ENCODE results near the gene SHISA9. TPM values are rescaled to one million over a fixed set of nuclear protein-coding genes. Genes with fewer than 3 reads are reported as not detected.

Gene SHISA9
- total RNA-seq, 2 donors from 2014 or later = 0.21 to 3.4 TPM

DNA sequence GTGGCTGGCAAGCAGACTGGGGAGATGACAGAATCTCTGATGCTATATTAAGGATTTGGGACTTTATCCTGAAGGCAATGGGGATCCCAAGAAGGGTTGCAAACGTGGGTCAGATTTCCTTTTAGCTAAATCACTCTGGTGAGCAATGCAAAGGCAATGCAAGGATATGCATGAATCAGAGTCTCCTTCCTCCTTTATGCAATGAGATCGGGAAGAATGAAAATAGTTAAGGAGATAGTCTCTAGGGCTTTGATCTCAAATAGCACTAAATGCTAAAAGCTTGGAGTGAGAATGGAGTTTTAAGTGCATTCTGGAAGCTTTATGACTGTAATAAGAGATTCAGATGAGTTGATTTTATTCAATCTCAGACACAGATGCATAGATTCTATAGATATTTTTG lies 27.2 kb upstream of the SHISA9 start:
- Histone ChIP-seq H3K4me3 (no peak overlapping the region), H3K4me1 (ENCODE audit: control insufficient read depth in 1 of 2, low read depth in 2 of 2) (no peaks in the 10 kb centered on the region), H3K36me3 (no peaks in the 10 kb centered on the region), H3K9me3 (peaks cover 4% of the 10 kb centered on the region), H3K27ac (no peak overlapping the region), H3K27me3 (replicated peaks; ENCODE audit: insufficient read depth) (no peaks in the 10 kb centered on the region)
- ATAC-seq (ENCODE audit: insufficient number of reproducible peaks, low FRiP score, low read depth) (no peak), DNase-seq (ENCODE audit: low spot score) (no peak)
- TF ChIP-seq, protein P1, sequence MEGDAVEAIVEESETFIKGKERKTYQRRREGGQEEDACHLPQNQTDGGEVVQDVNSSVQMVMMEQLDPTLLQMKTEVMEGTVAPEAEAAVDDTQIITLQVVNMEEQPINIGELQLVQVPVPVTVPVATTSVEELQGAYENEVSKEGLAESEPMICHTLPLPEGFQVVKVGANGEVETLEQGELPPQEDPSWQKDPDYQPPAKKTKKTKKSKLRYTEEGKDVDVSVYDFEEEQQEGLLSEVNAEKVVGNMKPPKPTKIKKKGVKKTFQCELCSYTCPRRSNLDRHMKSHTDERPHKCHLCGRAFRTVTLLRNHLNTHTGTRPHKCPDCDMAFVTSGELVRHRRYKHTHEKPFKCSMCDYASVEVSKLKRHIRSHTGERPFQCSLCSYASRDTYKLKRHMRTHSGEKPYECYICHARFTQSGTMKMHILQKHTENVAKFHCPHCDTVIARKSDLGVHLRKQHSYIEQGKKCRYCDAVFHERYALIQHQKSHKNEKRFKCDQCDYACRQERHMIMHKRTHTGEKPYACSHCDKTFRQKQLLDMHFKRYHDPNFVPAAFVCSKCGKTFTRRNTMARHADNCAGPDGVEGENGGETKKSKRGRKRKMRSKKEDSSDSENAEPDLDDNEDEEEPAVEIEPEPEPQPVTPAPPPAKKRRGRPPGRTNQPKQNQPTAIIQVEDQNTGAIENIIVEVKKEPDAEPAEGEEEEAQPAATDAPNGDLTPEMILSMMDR (IDR thresholded peaks at IDR 0.05) = no peak

DNA sequence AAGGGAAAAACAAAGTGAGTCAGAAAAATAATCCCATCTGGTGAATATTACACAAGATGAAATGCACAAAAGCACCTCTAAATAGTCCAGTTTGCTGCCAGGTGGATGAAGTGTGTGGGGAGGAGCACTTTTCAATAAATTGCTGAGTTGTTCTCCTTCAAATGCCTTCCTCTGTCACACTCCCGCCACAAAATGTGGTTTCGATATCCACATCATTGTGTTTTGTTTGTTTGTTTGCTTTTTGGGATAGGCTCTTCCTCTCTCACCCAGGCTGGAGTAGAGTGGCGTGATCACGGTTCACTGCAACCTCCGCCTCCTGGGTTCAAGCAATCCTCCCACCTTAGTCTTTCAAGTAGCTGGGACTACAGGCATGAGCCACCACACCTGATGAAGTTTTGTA lies 24.6 kb upstream of the SHISA9 start:
- Histone ChIP-seq H3K27me3 (replicated peaks; ENCODE audit: insufficient read depth) (no peaks in the 10 kb centered on the region), H3K36me3 (no peaks in the 10 kb centered on the region), H3K4me1 (ENCODE audit: control insufficient read depth in 1 of 2, low read depth in 2 of 2) (no peaks in the 10 kb centered on the region), H3K9me3 (no peaks in the 10 kb centered on the region), H3K27ac (no peak overlapping the region), H3K4me3 (no peak overlapping the region)
- TF ChIP-seq, protein P1 (IDR thresholded peaks at IDR 0.05) = no peak
- DNase-seq (ENCODE audit: low spot score) = no peak
- no peak for ATAC-seq (ENCODE audit: insufficient number of reproducible peaks, low FRiP score, low read depth)

DNA sequence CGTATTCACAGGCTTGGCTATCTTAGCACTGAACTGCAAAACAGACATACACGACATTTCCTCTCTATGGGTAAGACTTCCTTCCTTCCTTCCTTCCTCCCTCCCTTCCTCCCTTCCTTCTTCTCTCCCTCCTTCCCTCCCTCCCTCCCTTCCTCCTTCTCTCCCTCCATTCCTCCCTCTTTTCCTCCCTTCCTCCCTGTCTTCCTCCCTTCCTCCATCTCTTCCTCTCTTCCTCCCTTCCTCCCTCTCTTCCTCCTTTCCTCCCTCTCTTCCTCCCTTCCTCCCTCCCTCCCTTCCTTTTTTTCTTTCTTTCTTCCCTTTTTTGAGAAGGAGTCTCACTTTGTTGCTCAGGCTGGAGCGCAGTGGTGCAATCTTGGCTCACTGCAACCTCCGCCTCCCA lies 22.4 kb upstream of the SHISA9 start:
- TF ChIP-seq, protein P1 (IDR thresholded peaks at IDR 0.05) = no peak
- DNase-seq (ENCODE audit: low spot score) = no peak
- no peak for ATAC-seq (ENCODE audit: insufficient number of reproducible peaks, low FRiP score, low read depth)

DNA sequence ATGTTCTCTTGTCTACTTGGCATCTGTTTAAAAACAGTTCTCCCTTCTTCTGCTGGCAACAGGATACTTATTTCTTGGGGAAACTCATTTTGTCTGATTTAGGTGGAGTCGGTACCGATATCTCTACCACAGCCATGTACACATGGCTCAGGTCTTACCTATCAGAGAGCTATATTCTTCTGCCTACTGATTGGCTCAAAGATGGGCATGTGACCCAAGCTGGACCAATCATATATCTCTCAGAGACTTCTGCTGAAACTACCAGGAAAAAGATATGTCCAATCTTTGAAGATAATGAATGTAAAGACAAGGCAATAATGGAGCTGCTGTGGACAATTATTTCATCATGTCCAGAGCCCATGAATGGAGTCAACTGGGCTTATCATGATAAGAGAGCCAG lies 21.6 kb upstream of the SHISA9 start:
- H3K27ac ChIP-seq = no peak overlapping the region
- no peaks in the 10 kb centered on the region for H3K36me3 ChIP-seq
- no peaks in the 10 kb centered on the region for H3K27me3 ChIP-seq (replicated peaks; ENCODE audit: insufficient read depth)
- DNase-seq (ENCODE audit: low spot score) = no peak
- no peak for ATAC-seq (ENCODE audit: insufficient number of reproducible peaks, low FRiP score, low read depth)
- no peak overlapping the region for H3K4me3 ChIP-seq
- H3K4me1 ChIP-seq (ENCODE audit: control insufficient read depth in 1 of 2, low read depth in 2 of 2) = no peaks in the 10 kb centered on the region
- TF ChIP-seq, protein P1 (IDR thresholded peaks at IDR 0.05) = no peak
- no peaks in the 10 kb centered on the region for H3K9me3 ChIP-seq

More for the DNA sequence above, 22.4 kb upstream of the SHISA9 start:
- Histone ChIP-seq H3K36me3 (no peaks in the 10 kb centered on the region), H3K9me3 (no peaks in the 10 kb centered on the region), H3K4me3 (no peak overlapping the region), H3K27me3 (replicated peaks; ENCODE audit: insufficient read depth) (no peaks in the 10 kb centered on the region), H3K4me1 (ENCODE audit: control insufficient read depth in 1 of 2, low read depth in 2 of 2) (no peaks in the 10 kb centered on the region), H3K27ac (no peak overlapping the region)

DNA sequence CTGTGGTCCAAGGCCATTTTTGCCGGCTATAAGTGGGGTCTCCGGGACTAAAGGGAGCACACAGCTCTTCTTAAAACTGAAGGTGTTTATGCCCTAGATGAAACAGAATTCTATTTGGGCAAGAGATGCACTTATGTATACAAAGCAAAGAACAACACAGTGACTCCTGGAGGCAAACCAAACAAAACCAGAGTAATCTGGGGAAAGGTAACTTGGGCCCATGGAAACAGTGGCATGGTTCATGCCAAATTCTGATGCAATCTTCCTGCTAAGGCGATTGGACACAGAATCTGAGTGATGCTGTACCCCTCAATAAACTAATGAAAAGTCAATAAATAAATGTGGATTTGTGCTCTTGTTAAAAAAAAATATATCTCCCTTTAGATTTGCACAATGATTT lies 20.2 kb upstream of the SHISA9 start:
- no peaks in the 10 kb centered on the region for H3K36me3 ChIP-seq
- TF ChIP-seq, protein P1 (IDR thresholded peaks at IDR 0.05) = no peak
- H3K27ac ChIP-seq = no peak overlapping the region
- H3K4me1 ChIP-seq (ENCODE audit: control insufficient read depth in 1 of 2, low read depth in 2 of 2) = no peaks in the 10 kb centered on the region
- no peaks in the 10 kb centered on the region for H3K27me3 ChIP-seq (replicated peaks; ENCODE audit: insufficient read depth)
- no peak for ATAC-seq (ENCODE audit: insufficient number of reproducible peaks, low FRiP score, low read depth)
- no peak for DNase-seq (ENCODE audit: low spot score)
- H3K9me3 ChIP-seq = no peaks in the 10 kb centered on the region
- no peak overlapping the region for H3K4me3 ChIP-seq
